ENCODE measurements around the gene ENO4. TPM values are rescaled to one million over a fixed set of nuclear protein-coding genes. Genes with fewer than 3 reads are reported as not detected.

Gene ENO4
- total and polyA plus RNA-seq, 10 of the 15 experiments (the other 5 are each of a cell fraction or from before 2014, with no cell fraction given): 0.12 to 0.37 (median 0.18) TPM; not detected in 7

GRCh38 chr10:116808706-116809105 is 40.6 kb upstream of the ENO4 start:
- no TSS peak for BruUV-seq (replicated peaks)
- no peaks in the 10 kb centered on the region for H4K20me1 ChIP-seq (ENCODE audit: control insufficient read depth, insufficient read depth)
- POLR2A ChIA-PET: no interaction called here
- WGBS (ENCODE audit: insufficient coverage, insufficient replicate concordance, low lambda C conversion rate, missing lambda C conversion rate): 57% methylated on average over 13 of the region's 13 CpGs
- RAD21 ChIA-PET (ENCODE audit: unreplicated experiment): no interaction called here
- no peaks in the 10 kb centered on the region for H3K9me3 ChIP-seq (replicated peaks; ENCODE audit: control insufficient read depth, insufficient read depth, low read length)
- in situ Hi-C loops (cut with MboI): no loop called here
- H3K9ac ChIP-seq (ENCODE audit: control insufficient read depth, insufficient read depth, low read length): no peak overlapping the region
- ATAC-seq (no peak), DNase-seq (ENCODE audit: low read depth, low spot score) (no peak), FAIRE-seq (no peak)
- H2AFZ ChIP-seq (ENCODE audit: control insufficient read depth, low read depth, low read length): no peak overlapping the region
- no peaks in the 10 kb centered on the region for H3K4me1 ChIP-seq (ENCODE audit: control insufficient read depth, insufficient read depth, low read length)
- CTCF ChIA-PET: interaction anchor here (1.4 to 3.9 kb wide), 4 partner anchors 9 to 20 kb away, joined by 4 to 18 read pairs (median 6); no protein-coding TSS in a partner anchor
- no peak overlapping the region for H3K4me3 ChIP-seq
- no peaks in the 10 kb centered on the region; a peak in 2 of 4 replicates for H3K27me3 ChIP-seq (replicated peaks in 1 of 2; ENCODE audit: control insufficient read depth in 2 of 2, insufficient read depth in 2 of 2, low read length in 1 of 2)
- TF ChIP-seq SMAD5 (IDR thresholded peaks at IDR 0.05; ENCODE audit: low read depth) (no peak), CEBPZ (IDR thresholded peaks at IDR 0.05; ENCODE audit: low read depth, low read length) (no peak), ZBTB11 (CRISPR knock-in tag; IDR thresholded peaks at IDR 0.05) (no peak), ZNF207 (IDR thresholded peaks at IDR 0.05; ENCODE audit: borderline replicate concordance) (no peak), IRF3 (IDR thresholded peaks at IDR 0.05) (no peak), MYC (IDR thresholded peaks at IDR 0.05; ENCODE audit: insufficient read depth, insufficient read length, insufficient replicate concordance, low read length, severe bottlenecking) (no peak), JUNB (IDR thresholded peaks at IDR 0.05) (no peak), CTCF (IDR thresholded peaks at IDR 0.05 in 2 of 3, conservative IDR thresholded peaks at IDR 0.05 in 1 of 3; ENCODE audit: control insufficient read depth in 2 of 3, extremely low read depth in 1 of 3, insufficient read depth in 1 of 3, low read depth in 3 of 3, low read length in 3 of 3) (no peak), FOS (IDR thresholded peaks at IDR 0.05; ENCODE audit: borderline replicate concordance, extremely low read depth, insufficient read length) (no peak)
- no peaks in the 10 kb centered on the region for H3K36me3 ChIP-seq (ENCODE audit: control insufficient read depth in 2 of 2, insufficient read depth in 2 of 2, low read length in 1 of 2)
- no peaks in the 10 kb centered on the region for H3K79me2 ChIP-seq (ENCODE audit: control insufficient read depth, insufficient read depth, low read length)
- SMC1A ChIA-PET (ENCODE audit: uncharacterized antibody, unreplicated experiment): no interaction called here
- no peak overlapping the region for H3K27ac ChIP-seq (ENCODE audit: control insufficient read depth, insufficient read depth)
- no peak overlapping the region for H3K4me2 ChIP-seq (ENCODE audit: control insufficient read depth, insufficient read depth)
- intact Hi-C loops (cut with micrococcal nuclease; ENCODE audit: unreplicated experiment): no loop called here
